Cerebellar nuclear complex (tissue), 1 donor: ENCODE measurements around the gene PRKN.

ENCODE experiments used
- DNase-seq, 2 experiments: peaks; one replicate each; lab custom pipeline; 2025; lab: John Stamatoyannopoulos, UW

The PRKN gene

GRCh38 chr6:162618448-162619002 is 109.0 kb downstream of the PRKN start:
- no peak for DNase-seq

- no peak for DNase-seq
Observed at GRCh38 chr6:162615016-162615705, 112.4 kb downstream of the PRKN start.

- DNase-seq: no peak
Observed at GRCh38 chr6:162613310-162613709, 114.3 kb downstream of the PRKN start.

GRCh38 chr6:162612613-162613012 is 115.0 kb downstream of the PRKN start:
- DNase-seq: no peak

GRCh38 chr6:162610351-162610750 is 117.2 kb downstream of the PRKN start:
- DNase-seq: no peak

GRCh38 chr6:162605881-162606280 is 121.7 kb downstream of the PRKN start:
- DNase-seq: no peak

- DNase-seq: no peak
Observed at GRCh38 chr6:162603231-162604015, 124.1 kb downstream of the PRKN start.

GRCh38 chr6:162602759-162603158 is 124.8 kb downstream of the PRKN start:
- no peak for DNase-seq

- DNase-seq: no peak
Observed at GRCh38 chr6:162596676-162597075, 130.9 kb downstream of the PRKN start.

GRCh38 chr6:162591517-162591916 is 136.0 kb downstream of the PRKN start:
- DNase-seq: no peak

- DNase-seq: no peak
Observed at GRCh38 chr6:162581988-162582780, 145.4 kb downstream of the PRKN start.

- DNase-seq: no peak
Observed at GRCh38 chr6:162580619-162581018, 146.9 kb downstream of the PRKN start.

- DNase-seq: no peak
Observed at GRCh38 chr6:162576016-162576415, 151.6 kb downstream of the PRKN start.

GRCh38 chr6:162572240-162572639 is 155.3 kb downstream of the PRKN start:
- no peak for DNase-seq

- no peak for DNase-seq
Observed at GRCh38 chr6:162568266-162568665, 159.3 kb downstream of the PRKN start.

- DNase-seq: no peak
Observed at GRCh38 chr6:162562041-162562440, 165.5 kb downstream of the PRKN start.

GRCh38 chr6:162560891-162561290 is 166.7 kb downstream of the PRKN start:
- DNase-seq: no peak

GRCh38 chr6:162554531-162554930 is 173.0 kb downstream of the PRKN start:
- no peak for DNase-seq

GRCh38 chr6:162546905-162547304 is 180.7 kb downstream of the PRKN start:
- DNase-seq: no peak

GRCh38 chr6:162543221-162543620 is 184.3 kb downstream of the PRKN start:
- no peak for DNase-seq

GRCh38 chr6:162541019-162541601 is 186.5 kb downstream of the PRKN start:
- DNase-seq: no peak

- no peak for DNase-seq
Observed at GRCh38 chr6:162539321-162539720, 188.2 kb downstream of the PRKN start.
